Measurements from ENCODE around the gene PSMA7. TPM values are rescaled to one million over a fixed set of nuclear protein-coding genes. Genes with fewer than 3 reads are reported as not detected.
A peak's percentile ranks its signal among the peaks of the same experiment; 100 is the strongest.

The PSMA7 gene
- total and polyA plus RNA-seq, 4 donors: 136 to 259 (median 206) TPM

- DNase-seq (no peak), ATAC-seq (ENCODE audit: low FRiP score) (no peak)
- Histone ChIP-seq H3K4me3 (ENCODE audit: low read length in 2 of 2) (no peak overlapping the region), H3K27me3 (ENCODE audit: control insufficient read depth in 1 of 2, insufficient read depth in 2 of 2, low read length in 1 of 2) (no peaks in the 10 kb centered on the region), H3K36me3 (ENCODE audit: control insufficient read depth in 1 of 2, insufficient read depth in 2 of 2, low read length in 1 of 2) (peaks cover 0 to 19% of the 10 kb centered on the region in 2 donors), H3K9me3 (ENCODE audit: control insufficient read depth, low read length) (no peaks in the 10 kb centered on the region), H3K27ac (ENCODE audit: low read depth in 1 of 2, low read length in 2 of 2) (no peak overlapping the region), H3K4me1 (ENCODE audit: control insufficient read depth in 1 of 2, insufficient read depth in 2 of 2, low read length in 2 of 2) (no peaks in the 10 kb centered on the region)
- 88 to 89% methylated on average over 25 of the region's 25 CpGs for WGBS, 2 donors
- intact Hi-C loops (cut with DNase I): no loop called here
These were observed 11.5 kb downstream of the PSMA7 start for GRCh38 chr20:62131560-62132320.

GRCh38 chr20:62129731-62130531, 13.3 kb downstream of the PSMA7 start:
- Histone ChIP-seq H3K4me3 (ENCODE audit: low read length in 2 of 2) (no peak overlapping the region), H3K36me3 (ENCODE audit: control insufficient read depth in 1 of 2, insufficient read depth in 2 of 2, low read length in 1 of 2) (peaks cover 0 to 25% of the 10 kb centered on the region in 2 donors), H3K27me3 (ENCODE audit: control insufficient read depth in 1 of 2, insufficient read depth in 2 of 2, low read length in 1 of 2) (no peaks in the 10 kb centered on the region), H3K4me1 (ENCODE audit: control insufficient read depth in 1 of 2, insufficient read depth in 2 of 2, low read length in 2 of 2) (no peaks in the 10 kb centered on the region), H3K27ac (ENCODE audit: low read depth in 1 of 2, low read length in 2 of 2) (no peak overlapping the region), H3K9me3 (ENCODE audit: control insufficient read depth, low read length) (no peaks in the 10 kb centered on the region)
- no peak for ATAC-seq (ENCODE audit: low FRiP score)
- no peak for DNase-seq
- intact Hi-C loops (cut with DNase I): no loop called here
- WGBS, 2 donors: 85 to 87% methylated on average over 20 of the region's 20 CpGs

GRCh38 chr20:62128502-62128901, 14.7 kb downstream of the PSMA7 start:
- H3K9me3 ChIP-seq (ENCODE audit: control insufficient read depth, low read length): no peaks in the 10 kb centered on the region
- no peak overlapping the region for H3K4me3 ChIP-seq (ENCODE audit: low read length in 2 of 2)
- no peak for DNase-seq
- H3K27ac ChIP-seq (ENCODE audit: low read depth in 1 of 2, low read length in 2 of 2): no peak overlapping the region
- no peak for ATAC-seq (ENCODE audit: low FRiP score)
- intact Hi-C loops (cut with DNase I): no loop called here
- H3K36me3 ChIP-seq (ENCODE audit: control insufficient read depth in 1 of 2, insufficient read depth in 2 of 2, low read length in 1 of 2): peaks cover 0 to 21% of the 10 kb centered on the region in 2 donors
- H3K27me3 ChIP-seq (ENCODE audit: control insufficient read depth in 1 of 2, insufficient read depth in 2 of 2, low read length in 1 of 2): no peaks in the 10 kb centered on the region
- WGBS, 2 donors: 85 to 86% methylated on average over 6 of the region's 6 CpGs
- peaks cover 0 to 2% of the 10 kb centered on the region in 2 donors for H3K4me1 ChIP-seq (ENCODE audit: control insufficient read depth in 1 of 2, insufficient read depth in 2 of 2, low read length in 2 of 2)

GRCh38 chr20:62127799-62128198, 15.4 kb downstream of the PSMA7 start:
- ATAC-seq (ENCODE audit: low FRiP score): no peak

GRCh38 chr20:62126141-62126540, 17.1 kb downstream of the PSMA7 start:
- Histone ChIP-seq H3K36me3 (ENCODE audit: control insufficient read depth in 1 of 2, insufficient read depth in 2 of 2, low read length in 1 of 2) (peaks cover 0 to 14% of the 10 kb centered on the region in 2 donors), H3K4me1 (ENCODE audit: control insufficient read depth in 1 of 2, insufficient read depth in 2 of 2, low read length in 2 of 2) (peaks cover 0 to 2% of the 10 kb centered on the region in 2 donors), H3K9me3 (ENCODE audit: control insufficient read depth, low read length) (no peaks in the 10 kb centered on the region), H3K4me3 (ENCODE audit: low read length in 2 of 2) (no peak overlapping the region), H3K27me3 (ENCODE audit: control insufficient read depth in 1 of 2, insufficient read depth in 2 of 2, low read length in 1 of 2) (no peaks in the 10 kb centered on the region), H3K27ac (ENCODE audit: low read depth in 1 of 2, low read length in 2 of 2) (no peak overlapping the region)
- no peak for DNase-seq
- 92 to 94% methylated on average over 20 of the region's 20 CpGs for WGBS, 2 donors
- intact Hi-C loops (cut with DNase I): no loop called here
- no peak for ATAC-seq (ENCODE audit: low FRiP score)

More at GRCh38 chr20:62127799-62128198, 15.4 kb downstream of the PSMA7 start:
- Histone ChIP-seq H3K9me3 (ENCODE audit: control insufficient read depth, low read length) (no peaks in the 10 kb centered on the region), H3K36me3 (ENCODE audit: control insufficient read depth in 1 of 2, insufficient read depth in 2 of 2, low read length in 1 of 2) (peaks cover 0 to 21% of the 10 kb centered on the region in 2 donors), H3K27ac (ENCODE audit: low read depth in 1 of 2, low read length in 2 of 2) (no peak overlapping the region), H3K4me3 (ENCODE audit: low read length in 2 of 2) (no peak overlapping the region), H3K4me1 (ENCODE audit: control insufficient read depth in 1 of 2, insufficient read depth in 2 of 2, low read length in 2 of 2) (peaks cover 0 to 2% of the 10 kb centered on the region in 2 donors), H3K27me3 (ENCODE audit: control insufficient read depth in 1 of 2, insufficient read depth in 2 of 2, low read length in 1 of 2) (no peaks in the 10 kb centered on the region)
- no peak for DNase-seq
- intact Hi-C loops (cut with DNase I): no loop called here
- WGBS, 2 donors: 82 to 83% methylated on average over 6 of the region's 6 CpGs

GRCh38 chr20:62123450-62124118, 19.6 kb downstream of the PSMA7 start:
- peak overlapping the region; percentile 85 to 87 for H3K4me3 ChIP-seq (ENCODE audit: low read length in 2 of 2)
- 17% methylated on average over 19 of the region's 19 CpGs for WGBS, 2 donors
- H3K36me3 ChIP-seq (ENCODE audit: control insufficient read depth in 1 of 2, insufficient read depth in 2 of 2, low read length in 1 of 2): peaks cover 0 to 8% of the 10 kb centered on the region in 2 donors
- H3K4me1 ChIP-seq (ENCODE audit: control insufficient read depth in 1 of 2, insufficient read depth in 2 of 2, low read length in 2 of 2): peaks cover 0 to 2% of the 10 kb centered on the region in 2 donors
- H3K9me3 ChIP-seq (ENCODE audit: control insufficient read depth, low read length): no peaks in the 10 kb centered on the region
- no peaks in the 10 kb centered on the region for H3K27me3 ChIP-seq (ENCODE audit: control insufficient read depth in 1 of 2, insufficient read depth in 2 of 2, low read length in 1 of 2)
- ATAC-seq (ENCODE audit: low FRiP score) (no peak), DNase-seq (no peak)
- H3K27ac ChIP-seq (ENCODE audit: low read depth in 1 of 2, low read length in 2 of 2): peak overlapping the region in 1 of 2 donors; percentile 42
- intact Hi-C loops (cut with DNase I): loop anchor here in 1 of 2 donors (5.0 kb wide), 1 partner anchor 101 kb away; no protein-coding TSS in a partner anchor

- 0 to 1% methylated on average over 50 to 77 of the region's 77 CpGs for WGBS, 2 donors
These were observed 20.3 kb downstream of the PSMA7 start for GRCh38 chr20:62122654-62123449.

More at GRCh38 chr20:62122654-62123449, 20.3 kb downstream of the PSMA7 start:
- Histone ChIP-seq H3K4me3 (ENCODE audit: low read length in 2 of 2) (peak overlapping the region; percentile 85 to 87), H3K9me3 (ENCODE audit: control insufficient read depth, low read length) (no peaks in the 10 kb centered on the region), H3K36me3 (ENCODE audit: control insufficient read depth in 1 of 2, insufficient read depth in 2 of 2, low read length in 1 of 2) (peaks cover 0 to 8% of the 10 kb centered on the region in 2 donors), H3K27ac (ENCODE audit: low read depth in 1 of 2, low read length in 2 of 2) (peak overlapping the region in 1 of 2 donors; percentile 42), H3K27me3 (ENCODE audit: control insufficient read depth in 1 of 2, insufficient read depth in 2 of 2, low read length in 1 of 2) (no peaks in the 10 kb centered on the region), H3K4me1 (ENCODE audit: control insufficient read depth in 1 of 2, insufficient read depth in 2 of 2, low read length in 2 of 2) (peaks cover 0 to 2% of the 10 kb centered on the region in 2 donors)
- ATAC-seq (ENCODE audit: low FRiP score): no peak
- peak in 1 of 2 donors; percentile 65 for DNase-seq
- intact Hi-C loops (cut with DNase I): loop anchor here in 1 of 2 donors (1.0 to 5.0 kb wide), 2 partner anchors 56 to 101 kb away; no protein-coding TSS in a partner anchor
